Measurements from ENCODE around the gene RPL18.
A peak's percentile ranks its signal among the peaks of the same experiment; 100 is the strongest.

The RPL18 gene

DNA sequence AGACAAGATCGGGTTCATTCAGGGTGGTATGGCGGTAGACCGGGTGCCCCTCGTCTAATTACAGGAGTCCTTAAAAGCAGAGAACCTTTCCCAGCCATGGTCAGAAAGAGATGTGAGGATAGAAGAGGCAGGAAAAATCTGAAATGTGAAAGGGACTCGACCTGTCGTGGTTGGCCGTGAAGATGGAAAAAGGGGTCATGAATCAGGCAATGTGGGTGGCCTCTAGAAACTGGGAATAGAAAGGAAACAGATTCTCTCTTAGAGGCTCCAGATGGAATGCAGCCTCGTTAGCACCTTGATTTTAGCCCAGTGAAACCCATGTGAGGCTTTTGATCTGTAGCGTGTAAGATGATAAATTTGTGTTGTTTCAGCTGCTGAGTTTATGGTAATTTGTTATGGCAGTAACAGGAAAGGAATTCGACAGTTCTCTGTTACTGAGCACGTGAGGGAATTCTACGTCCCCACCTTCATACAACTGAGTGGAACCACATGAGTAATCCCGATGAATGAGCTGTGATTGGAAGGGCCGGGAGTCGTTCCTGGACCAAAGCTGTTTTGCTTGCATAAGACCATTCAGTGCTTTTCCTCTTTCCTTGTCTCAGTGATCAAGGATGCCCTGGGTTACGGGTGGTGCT lies 38.0 kb upstream of the RPL18 start:
- no peaks in the 10 kb centered on the region for H3K4me1 ChIP-seq (ENCODE audit: control insufficient read depth, insufficient read depth, low read length)
- H3K9ac ChIP-seq (ENCODE audit: low read depth, low read length) = no peak overlapping the region
- no peaks in the 10 kb centered on the region for H3K27me3 ChIP-seq (ENCODE audit: control insufficient read depth, insufficient read depth, low read length)
- H3K36me3 ChIP-seq (ENCODE audit: control insufficient read depth, insufficient read depth, low read length) = no peaks in the 10 kb centered on the region
- H3K4me3 ChIP-seq (ENCODE audit: low read depth, low read length) = no peak overlapping the region
- H3K9me3 ChIP-seq (ENCODE audit: control insufficient read depth, insufficient read depth, low read length) = peaks cover 4% of the 10 kb centered on the region; the same call in 1 of the 2 replicates
- H3K27ac ChIP-seq (ENCODE audit: low read depth, low read length) = peak overlapping the region; percentile 6

GRCh38 chr19:48654299-48655059 lies 35.5 kb upstream of the RPL18 start:
- Histone ChIP-seq H3K9ac (ENCODE audit: low read depth, low read length) (no peak overlapping the region), H3K4me3 (ENCODE audit: low read depth, low read length) (no peak overlapping the region), H3K27ac (ENCODE audit: low read depth, low read length) (no peak overlapping the region), H3K27me3 (ENCODE audit: control insufficient read depth, insufficient read depth, low read length) (no peaks in the 10 kb centered on the region), H3K9me3 (ENCODE audit: control insufficient read depth, insufficient read depth, low read length) (no peaks in the 10 kb centered on the region), H3K36me3 (ENCODE audit: control insufficient read depth, insufficient read depth, low read length) (no peaks in the 10 kb centered on the region), H3K4me1 (ENCODE audit: control insufficient read depth, insufficient read depth, low read length) (no peaks in the 10 kb centered on the region)

DNA sequence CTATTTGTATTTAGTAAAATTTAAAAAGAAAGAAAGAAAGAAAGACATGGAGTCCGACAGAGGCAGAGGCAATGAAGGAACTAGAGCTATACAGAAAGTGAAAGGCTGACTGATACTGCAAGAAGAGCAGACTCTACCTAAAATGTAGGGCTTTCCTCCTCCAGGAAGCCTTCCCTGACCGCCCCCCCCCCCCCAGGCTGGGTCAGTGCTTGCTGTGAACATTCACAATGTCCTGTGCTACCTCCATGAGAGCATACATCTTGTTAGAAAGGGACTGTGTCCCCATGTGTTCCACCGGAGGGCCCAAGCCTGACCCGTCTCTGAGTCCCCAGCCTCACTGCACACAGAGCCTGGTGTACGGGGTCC lies 32.7 kb upstream of the RPL18 start:
- no peaks in the 10 kb centered on the region for H3K9me3 ChIP-seq (ENCODE audit: control insufficient read depth, insufficient read depth, low read length)
- no peaks in the 10 kb centered on the region for H3K36me3 ChIP-seq (ENCODE audit: control insufficient read depth, insufficient read depth, low read length)
- peaks cover 2% of the 10 kb centered on the region; the same call in 1 of the 2 replicates for H3K4me1 ChIP-seq (ENCODE audit: control insufficient read depth, insufficient read depth, low read length)
- no peak overlapping the region for H3K9ac ChIP-seq (ENCODE audit: low read depth, low read length)
- H3K27ac ChIP-seq (ENCODE audit: low read depth, low read length) = no peak overlapping the region
- H3K27me3 ChIP-seq (ENCODE audit: control insufficient read depth, insufficient read depth, low read length) = no peaks in the 10 kb centered on the region
- no peak overlapping the region for H3K4me3 ChIP-seq (ENCODE audit: low read depth, low read length)

DNA sequence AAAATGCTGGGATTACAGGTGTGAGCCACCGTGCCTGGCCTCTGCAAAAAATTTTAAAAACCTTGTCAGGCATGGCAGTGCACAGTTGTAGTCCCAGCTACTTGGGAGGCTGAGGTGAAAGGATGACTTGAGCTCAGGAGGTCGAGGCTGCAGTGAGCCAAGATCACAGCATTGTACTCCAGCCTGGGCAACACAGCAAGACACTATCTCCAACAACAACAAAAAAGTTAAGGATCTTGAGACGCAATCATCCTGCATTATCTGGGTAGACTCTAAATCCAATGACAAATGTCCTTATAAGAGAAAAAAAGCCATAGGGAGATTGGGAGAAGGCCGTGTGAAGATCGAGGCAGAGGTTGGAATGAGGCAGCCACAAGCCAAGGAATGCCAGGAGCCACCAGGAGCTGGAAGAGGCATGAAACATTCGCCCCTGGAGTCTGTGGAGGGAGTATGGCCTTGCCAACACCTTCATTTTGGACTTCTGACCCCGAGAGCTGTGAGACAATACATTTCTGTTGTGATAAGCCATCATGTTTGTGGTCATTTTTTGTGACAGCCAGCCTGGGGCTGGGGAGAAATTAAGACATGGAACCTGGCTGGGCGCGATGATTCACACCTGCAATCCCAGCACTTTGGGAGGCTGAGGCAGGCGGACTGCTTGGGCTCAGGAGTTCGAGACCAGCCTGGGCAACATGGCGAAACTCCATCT lies 32.1 kb upstream of the RPL18 start:
- Histone ChIP-seq H3K9me3 (ENCODE audit: control insufficient read depth, insufficient read depth, low read length) (no peaks in the 10 kb centered on the region), H3K9ac (ENCODE audit: low read depth, low read length) (no peak overlapping the region), H3K4me3 (ENCODE audit: low read depth, low read length) (no peak overlapping the region), H3K27ac (ENCODE audit: low read depth, low read length) (no peak overlapping the region), H3K4me1 (ENCODE audit: control insufficient read depth, insufficient read depth, low read length) (peaks cover 2% of the 10 kb centered on the region; the same call in 1 of the 2 replicates), H3K36me3 (ENCODE audit: control insufficient read depth, insufficient read depth, low read length) (no peaks in the 10 kb centered on the region), H3K27me3 (ENCODE audit: control insufficient read depth, insufficient read depth, low read length) (no peaks in the 10 kb centered on the region)

- Histone ChIP-seq H3K9ac (ENCODE audit: low read depth, low read length) (no peak overlapping the region), H3K27me3 (ENCODE audit: control insufficient read depth, insufficient read depth, low read length) (no peaks in the 10 kb centered on the region), H3K27ac (ENCODE audit: low read depth, low read length) (no peak overlapping the region), H3K4me3 (ENCODE audit: low read depth, low read length) (no peak overlapping the region), H3K36me3 (ENCODE audit: control insufficient read depth, insufficient read depth, low read length) (no peaks in the 10 kb centered on the region), H3K9me3 (ENCODE audit: control insufficient read depth, insufficient read depth, low read length) (no peaks in the 10 kb centered on the region), H3K4me1 (ENCODE audit: control insufficient read depth, insufficient read depth, low read length) (peaks cover 6% of the 10 kb centered on the region; the same call in 1 of the 2 replicates)
Observed at GRCh38 chr19:48648134-48648533, 29.2 kb upstream of the RPL18 start.

DNA sequence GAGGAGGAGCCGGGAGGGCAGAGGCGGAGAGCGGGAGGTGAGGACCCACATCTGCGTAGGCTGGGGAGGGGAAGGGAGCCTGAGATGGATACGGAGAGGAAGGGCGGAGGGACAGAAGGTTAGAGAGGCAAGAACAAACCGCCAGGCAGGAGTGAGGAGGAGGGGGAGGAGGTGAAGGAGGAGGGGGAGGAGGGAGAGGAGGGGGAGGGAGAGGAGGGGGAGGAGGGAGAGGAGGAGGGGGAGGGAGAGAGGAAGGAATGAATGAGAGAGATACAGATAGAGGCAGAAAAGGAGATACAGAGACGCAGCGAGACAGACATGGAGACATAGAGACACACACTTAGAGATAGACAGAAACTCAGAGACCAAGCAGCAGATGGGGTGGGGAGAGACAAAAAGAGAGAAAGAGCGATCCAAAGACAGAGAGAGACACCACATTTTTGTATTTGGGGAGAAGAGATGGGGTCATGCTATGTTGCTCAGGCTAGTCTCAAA lies 27.8 kb upstream of the RPL18 start:
- no peaks in the 10 kb centered on the region for H3K36me3 ChIP-seq (ENCODE audit: control insufficient read depth, insufficient read depth, low read length)
- no peaks in the 10 kb centered on the region for H3K9me3 ChIP-seq (ENCODE audit: control insufficient read depth, insufficient read depth, low read length)
- H3K4me3 ChIP-seq (ENCODE audit: low read depth, low read length) = peak overlapping the region; percentile 95; the same call in 1 of the 2 replicates
- H3K4me1 ChIP-seq (ENCODE audit: control insufficient read depth, insufficient read depth, low read length) = peaks cover 6% of the 10 kb centered on the region; the same call in 1 of the 2 replicates
- no peaks in the 10 kb centered on the region for H3K27me3 ChIP-seq (ENCODE audit: control insufficient read depth, insufficient read depth, low read length)
- peak overlapping the region; percentile 98 for H3K27ac ChIP-seq (ENCODE audit: low read depth, low read length)
- H3K9ac ChIP-seq (ENCODE audit: low read depth, low read length) = no peak overlapping the region

DNA sequence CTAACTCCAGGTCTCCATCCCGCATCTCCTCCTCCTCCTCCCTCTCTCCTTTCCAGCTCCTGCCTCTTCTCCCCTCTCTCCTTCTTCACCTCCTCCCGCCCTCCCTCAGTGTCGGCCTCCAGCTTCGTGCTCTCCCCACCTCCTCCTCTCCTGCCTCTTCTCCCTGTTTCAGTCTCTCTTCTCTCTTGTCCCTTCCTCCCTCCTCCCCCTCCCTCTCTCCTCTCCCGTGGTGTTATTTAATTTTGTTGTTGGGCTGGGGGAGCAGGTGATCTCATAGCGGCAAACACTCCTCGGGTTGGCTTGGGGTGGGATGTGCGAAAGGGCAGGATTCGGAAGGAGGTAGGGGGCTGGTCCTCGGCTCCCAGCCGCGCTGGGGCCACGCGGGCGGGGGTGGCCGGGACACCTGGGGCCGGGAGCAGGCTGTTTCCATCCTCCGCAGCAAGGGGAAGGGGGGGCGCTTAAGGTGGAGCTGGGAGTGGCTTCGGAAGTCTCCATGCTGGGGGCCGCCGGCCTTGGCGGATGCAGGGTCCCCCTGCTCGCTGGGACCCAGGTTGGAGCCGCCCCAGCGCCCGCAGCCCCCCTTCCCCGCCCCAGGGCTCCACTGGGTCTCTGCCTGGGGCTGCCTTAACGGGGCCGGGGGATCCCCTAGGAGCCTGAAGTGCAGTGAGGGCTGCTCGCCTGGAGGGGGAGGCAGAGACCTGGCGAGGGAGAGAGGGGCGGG lies 27.2 kb upstream of the RPL18 start, which contains the start of gene CA11:
CA11 (minus strand) TSS at position 187 of the 721 bp plus-strand sequence. CDS start 555 bp downstream, outside the sequence.
- Histone ChIP-seq H3K27me3 (ENCODE audit: control insufficient read depth, insufficient read depth, low read length) (no peaks in the 10 kb centered on the region), H3K4me1 (ENCODE audit: control insufficient read depth, insufficient read depth, low read length) (peaks cover 6% of the 10 kb centered on the region; the same call in 1 of the 2 replicates), H3K27ac (ENCODE audit: low read depth, low read length) (peak within 1 kb of the TSS; percentile 98)

DNA sequence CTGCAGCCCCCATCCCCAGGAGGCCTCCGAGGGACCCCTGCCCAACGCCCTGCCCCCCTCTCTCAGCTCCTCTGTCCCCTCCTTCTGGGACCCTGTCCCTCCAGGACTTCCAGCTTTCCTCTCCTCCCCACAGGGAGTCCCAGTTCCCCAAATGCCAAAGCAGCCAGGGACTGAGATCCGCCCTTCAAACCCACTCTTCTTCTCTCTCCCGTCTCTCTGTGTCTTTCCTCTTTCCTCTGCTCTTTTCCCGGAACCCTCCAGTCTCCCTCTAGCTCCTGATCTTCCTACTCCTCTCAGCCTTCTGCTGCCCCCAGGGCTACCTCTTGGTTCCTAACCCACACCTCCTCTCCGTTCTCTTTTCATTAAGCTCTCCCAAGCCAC lies 26.6 kb upstream of the RPL18 start:
- H3K4me3 ChIP-seq (ENCODE audit: low read depth, low read length) = peak overlapping the region; percentile 95
- H3K27me3 ChIP-seq (ENCODE audit: control insufficient read depth, insufficient read depth, low read length) = no peaks in the 10 kb centered on the region
- H3K36me3 ChIP-seq (ENCODE audit: control insufficient read depth, insufficient read depth, low read length) = no peaks in the 10 kb centered on the region
- H3K27ac ChIP-seq (ENCODE audit: low read depth, low read length) = peak overlapping the region; percentile 98
- H3K9me3 ChIP-seq (ENCODE audit: control insufficient read depth, insufficient read depth, low read length) = no peaks in the 10 kb centered on the region
- H3K9ac ChIP-seq (ENCODE audit: low read depth, low read length) = peak overlapping the region; percentile 13; the same call in 1 of the 2 replicates
- peaks cover 6% of the 10 kb centered on the region; the same call in 1 of the 2 replicates for H3K4me1 ChIP-seq (ENCODE audit: control insufficient read depth, insufficient read depth, low read length)

More for the DNA sequence above, 27.2 kb upstream of the RPL18 start, which contains the start of gene CA11:
- Histone ChIP-seq H3K4me3 (ENCODE audit: low read depth, low read length) (peak within 1 kb of the TSS; percentile 95), H3K36me3 (ENCODE audit: control insufficient read depth, insufficient read depth, low read length) (no peaks in the 10 kb centered on the region), H3K9ac (ENCODE audit: low read depth, low read length) (peak within 1 kb of the TSS; percentile 31; the same call in 1 of the 2 replicates), H3K9me3 (ENCODE audit: control insufficient read depth, insufficient read depth, low read length) (no peaks in the 10 kb centered on the region)

- Histone ChIP-seq H3K27ac (ENCODE audit: low read depth, low read length) (peak overlapping the region; percentile 98), H3K9ac (ENCODE audit: low read depth, low read length) (peak overlapping the region; percentile 7; the same call in 1 of the 2 replicates), H3K27me3 (ENCODE audit: control insufficient read depth, insufficient read depth, low read length) (no peaks in the 10 kb centered on the region), H3K9me3 (ENCODE audit: control insufficient read depth, insufficient read depth, low read length) (no peaks in the 10 kb centered on the region), H3K4me3 (ENCODE audit: low read depth, low read length) (peak overlapping the region; percentile 95), H3K4me1 (ENCODE audit: control insufficient read depth, insufficient read depth, low read length) (peaks cover 6% of the 10 kb centered on the region; the same call in 1 of the 2 replicates), H3K36me3 (ENCODE audit: control insufficient read depth, insufficient read depth, low read length) (no peaks in the 10 kb centered on the region; the same call in 1 of the 2 replicates)
Observed at GRCh38 chr19:48644839-48645619, 26.1 kb upstream of the RPL18 start.
